ENCODE data around the gene TRPM3.

The TRPM3 gene

DNA sequence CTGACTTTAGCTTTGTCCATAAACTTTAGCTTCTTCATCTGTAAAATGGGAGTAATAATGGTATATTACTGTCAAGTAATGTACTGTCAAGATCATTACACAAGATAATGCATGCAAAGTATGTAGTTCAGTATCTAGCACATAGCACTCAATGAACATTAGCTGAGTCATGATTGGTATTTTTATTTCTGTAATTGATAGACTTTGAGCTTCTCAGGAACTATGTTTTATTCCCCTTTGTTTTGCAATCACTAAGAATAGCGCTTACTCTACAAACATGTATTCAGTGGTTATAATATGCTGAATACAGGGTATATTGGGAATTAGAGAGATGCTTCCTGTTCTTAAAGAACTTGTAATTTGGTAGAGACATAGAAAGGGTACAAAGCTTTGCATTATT lies 564.6 kb downstream of the TRPM3 start:
- no peak for DNase-seq
- TF ChIP-seq, protein P1, sequence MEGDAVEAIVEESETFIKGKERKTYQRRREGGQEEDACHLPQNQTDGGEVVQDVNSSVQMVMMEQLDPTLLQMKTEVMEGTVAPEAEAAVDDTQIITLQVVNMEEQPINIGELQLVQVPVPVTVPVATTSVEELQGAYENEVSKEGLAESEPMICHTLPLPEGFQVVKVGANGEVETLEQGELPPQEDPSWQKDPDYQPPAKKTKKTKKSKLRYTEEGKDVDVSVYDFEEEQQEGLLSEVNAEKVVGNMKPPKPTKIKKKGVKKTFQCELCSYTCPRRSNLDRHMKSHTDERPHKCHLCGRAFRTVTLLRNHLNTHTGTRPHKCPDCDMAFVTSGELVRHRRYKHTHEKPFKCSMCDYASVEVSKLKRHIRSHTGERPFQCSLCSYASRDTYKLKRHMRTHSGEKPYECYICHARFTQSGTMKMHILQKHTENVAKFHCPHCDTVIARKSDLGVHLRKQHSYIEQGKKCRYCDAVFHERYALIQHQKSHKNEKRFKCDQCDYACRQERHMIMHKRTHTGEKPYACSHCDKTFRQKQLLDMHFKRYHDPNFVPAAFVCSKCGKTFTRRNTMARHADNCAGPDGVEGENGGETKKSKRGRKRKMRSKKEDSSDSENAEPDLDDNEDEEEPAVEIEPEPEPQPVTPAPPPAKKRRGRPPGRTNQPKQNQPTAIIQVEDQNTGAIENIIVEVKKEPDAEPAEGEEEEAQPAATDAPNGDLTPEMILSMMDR (IDR thresholded peaks at IDR 0.05; ENCODE audit: low read depth, low read length, missing control alignments), result no peak

DNA sequence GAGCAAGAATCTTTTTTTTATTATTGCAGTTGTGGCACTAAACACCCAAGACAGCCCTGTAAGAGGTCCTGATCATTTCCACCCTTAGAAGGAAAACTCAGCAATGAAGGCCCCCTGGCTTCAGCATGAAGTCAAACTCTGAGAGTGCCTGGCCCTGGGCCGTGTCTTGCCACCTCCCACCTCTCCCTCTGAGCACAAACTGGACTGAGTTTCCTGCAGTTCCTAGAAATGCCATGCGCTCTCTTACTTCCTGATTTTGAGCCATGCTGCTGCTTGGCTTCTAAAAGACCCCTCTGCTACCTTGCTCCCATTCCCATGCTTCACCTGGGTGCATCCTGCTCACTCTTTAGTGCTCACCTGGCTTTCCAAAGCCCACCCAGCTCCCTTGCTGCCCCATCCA lies 566.5 kb downstream of the TRPM3 start:
- Histone ChIP-seq H3K36me3 (replicated peaks) (no peaks in the 10 kb centered on the region), H3K27ac (no peak overlapping the region), H3K4me3 (ENCODE audit: low read depth, low read length) (no peak overlapping the region), H3K27me3 (replicated peaks) (no peaks in the 10 kb centered on the region)
- DNase-seq, result no peak
- in situ Hi-C loops (cut with HindIII; ENCODE audit: low pct_ligation_motif_present, low sequenced_read_pairs), result no loop called here
- TF ChIP-seq, protein P1 (IDR thresholded peaks at IDR 0.05; ENCODE audit: low read depth, low read length, missing control alignments), result no peak

More for the DNA sequence above, 564.6 kb downstream of the TRPM3 start:
- Histone ChIP-seq H3K4me3 (ENCODE audit: low read depth, low read length) (no peak overlapping the region), H3K36me3 (replicated peaks) (no peaks in the 10 kb centered on the region), H3K27me3 (replicated peaks) (no peaks in the 10 kb centered on the region), H3K27ac (no peak overlapping the region)
- in situ Hi-C loops (cut with HindIII; ENCODE audit: low pct_ligation_motif_present, low sequenced_read_pairs), result no loop called here

DNA sequence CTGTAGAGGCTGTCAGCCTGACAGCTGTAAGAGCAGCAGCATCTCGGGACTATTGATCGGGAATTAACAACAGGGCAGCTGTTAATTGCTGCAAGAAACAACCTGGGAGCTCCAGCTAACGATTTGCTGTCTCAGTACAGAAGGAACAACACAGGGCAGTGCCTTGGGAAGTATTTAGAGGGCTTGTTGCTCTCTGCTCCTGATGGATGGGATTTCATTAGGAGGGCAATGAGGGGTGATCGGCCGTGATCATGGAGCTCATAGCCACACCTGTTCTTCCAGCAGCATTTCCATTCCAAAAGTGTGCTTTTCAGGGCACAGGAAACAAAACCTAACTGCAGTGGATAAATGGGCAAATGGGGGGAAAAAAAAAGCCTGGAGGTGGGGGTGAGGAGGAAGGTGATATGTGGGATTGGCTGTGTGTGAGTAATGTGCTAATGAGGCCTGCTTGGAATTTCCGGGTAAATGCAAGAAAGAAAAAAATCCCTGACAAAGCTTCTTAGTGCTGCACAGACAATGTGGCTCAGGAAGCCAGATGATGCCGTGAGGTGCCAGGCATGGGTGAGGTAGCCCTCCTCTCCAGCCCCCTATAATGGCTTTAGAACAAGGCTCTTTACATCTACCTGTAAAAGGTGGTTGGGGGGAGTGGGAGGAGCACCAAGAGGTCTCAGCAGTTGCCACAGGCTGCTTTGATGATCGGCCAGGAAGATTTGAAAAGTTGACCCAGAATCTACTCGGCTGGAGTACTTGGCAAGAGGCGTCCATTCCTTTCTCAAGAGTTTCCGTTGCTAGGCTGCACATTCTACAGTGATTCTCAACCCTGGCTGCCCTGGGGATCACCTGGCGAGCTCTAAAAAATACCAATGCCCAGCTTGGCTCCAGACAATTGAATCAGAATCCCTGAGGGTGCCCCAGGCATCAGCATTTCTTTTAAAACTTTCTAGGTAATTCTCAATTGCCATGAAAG lies 567.4 kb downstream of the TRPM3 start:
- Histone ChIP-seq H3K36me3 (replicated peaks) (no peaks in the 10 kb centered on the region), H3K4me3 (ENCODE audit: low read depth, low read length) (no peak overlapping the region), H3K27ac (no peak overlapping the region), H3K27me3 (replicated peaks) (no peaks in the 10 kb centered on the region)
- DNase-seq, result no peak
- TF ChIP-seq, protein P1 (IDR thresholded peaks at IDR 0.05; ENCODE audit: low read depth, low read length, missing control alignments), result no peak
- in situ Hi-C loops (cut with HindIII; ENCODE audit: low pct_ligation_motif_present, low sequenced_read_pairs), result no loop called here

DNA sequence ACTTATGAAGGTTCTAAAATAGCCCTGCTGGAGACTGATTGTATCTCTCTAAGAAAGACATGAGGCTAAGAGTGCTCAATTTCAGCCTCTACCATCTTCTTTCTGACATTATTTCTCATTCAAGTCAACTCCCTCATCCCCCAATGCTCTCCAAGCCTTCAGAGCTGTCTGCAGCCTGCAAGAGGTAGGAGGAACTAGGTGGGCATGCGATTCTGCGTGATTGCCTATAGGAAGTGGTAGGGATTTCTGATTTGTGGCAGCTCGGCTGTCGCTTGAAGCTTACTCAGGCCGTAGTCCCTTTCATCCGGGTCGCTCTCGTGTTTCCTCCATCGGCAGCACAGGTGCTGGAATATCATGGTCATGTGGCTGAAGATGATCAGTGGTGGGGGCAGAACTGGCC lies 568.9 kb downstream of the TRPM3 start:
- no peak overlapping the region for H3K4me3 ChIP-seq (ENCODE audit: low read depth, low read length)
- H3K27ac ChIP-seq, result no peak overlapping the region
- H3K27me3 ChIP-seq (replicated peaks), result no peaks in the 10 kb centered on the region
- H3K36me3 ChIP-seq (replicated peaks), result no peaks in the 10 kb centered on the region
- in situ Hi-C loops (cut with HindIII; ENCODE audit: low pct_ligation_motif_present, low sequenced_read_pairs), result no loop called here
- TF ChIP-seq, protein P1 (IDR thresholded peaks at IDR 0.05; ENCODE audit: low read depth, low read length, missing control alignments), result no peak
- no peak for DNase-seq

DNA sequence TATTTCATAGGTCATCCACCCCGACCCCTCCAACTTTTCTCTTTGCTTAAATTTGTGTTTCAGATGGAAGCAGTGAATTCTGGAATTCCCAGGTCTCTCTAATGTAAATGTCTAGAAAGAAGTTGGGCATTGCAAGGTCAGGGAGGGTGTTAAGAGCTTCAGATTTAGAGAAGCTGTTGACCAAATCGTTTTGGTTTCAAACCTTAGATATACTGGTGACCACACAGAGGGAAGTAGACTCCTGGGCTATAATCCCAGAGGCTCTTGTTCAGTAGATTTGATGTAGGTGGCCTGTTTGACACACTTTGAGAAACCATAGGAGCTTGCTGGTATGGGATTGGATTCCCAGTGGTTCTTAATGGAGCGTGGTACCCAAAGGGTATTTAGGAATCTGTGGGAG lies 569.6 kb downstream of the TRPM3 start:
- in situ Hi-C loops (cut with HindIII; ENCODE audit: low pct_ligation_motif_present, low sequenced_read_pairs), result no loop called here
- Histone ChIP-seq H3K36me3 (replicated peaks) (no peaks in the 10 kb centered on the region), H3K4me3 (ENCODE audit: low read depth, low read length) (no peak overlapping the region), H3K27ac (no peak overlapping the region), H3K27me3 (replicated peaks) (no peaks in the 10 kb centered on the region)
- TF ChIP-seq, protein P1 (IDR thresholded peaks at IDR 0.05; ENCODE audit: low read depth, low read length, missing control alignments), result no peak
- no peak for DNase-seq
